HG03139 (cell line): ENCODE results near the gene CALY.
"Not testable (repeated sequence)": the region's sequence is repeated elsewhere in the genome, so short reads cannot be mapped to it uniquely, and the experiment has no call there.

ENCODE experiments used
- ATAC-seq: cut with Tn5 transposase; IDR thresholded peaks from one replicate; pipeline ENCODE4 v1.9.1; 2021; ENCODE audit not compliant: unreplicated experiment

Gene CALY, protein sequence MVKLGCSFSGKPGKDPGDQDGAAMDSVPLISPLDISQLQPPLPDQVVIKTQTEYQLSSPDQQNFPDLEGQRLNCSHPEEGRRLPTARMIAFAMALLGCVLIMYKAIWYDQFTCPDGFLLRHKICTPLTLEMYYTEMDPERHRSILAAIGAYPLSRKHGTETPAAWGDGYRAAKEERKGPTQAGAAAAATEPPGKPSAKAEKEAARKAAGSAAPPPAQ

DNA sequence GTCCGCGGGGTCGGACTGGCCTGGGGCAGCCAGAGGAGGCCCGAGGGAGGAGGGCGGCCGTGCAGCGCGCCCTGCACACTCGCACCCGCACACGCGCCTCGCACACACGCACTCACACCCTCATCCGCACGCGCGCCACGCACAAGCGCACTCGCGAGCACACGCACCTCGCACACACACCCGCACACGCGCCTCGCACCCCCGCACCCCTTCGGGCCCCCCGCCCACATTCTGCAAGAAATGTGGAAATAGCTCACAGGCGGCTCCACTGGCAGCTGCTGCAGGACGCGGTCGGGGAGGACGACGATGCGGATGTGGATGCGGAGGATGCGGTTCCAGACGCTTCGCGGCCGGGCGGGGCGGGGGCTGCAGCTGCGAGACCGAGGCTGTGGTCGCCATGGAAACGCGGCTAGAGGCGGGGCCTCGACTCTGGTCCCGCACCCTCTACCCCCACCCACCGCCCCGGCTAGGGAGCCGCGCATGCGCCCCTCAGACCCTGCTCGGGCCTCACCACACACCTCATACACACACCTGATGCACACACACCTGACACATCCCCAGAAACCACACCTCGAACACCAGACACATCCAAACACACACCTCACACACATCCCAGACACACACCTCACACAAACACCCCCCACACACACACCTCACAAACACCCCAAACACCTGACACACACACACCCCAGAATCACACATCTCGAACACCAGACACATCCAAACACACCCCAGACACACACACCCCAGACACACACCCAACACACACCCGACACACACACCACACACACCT lies at the start of gene CALY:
CALY (minus strand) TSS at position 320 of the 793 bp plus-strand sequence. CDS start 7,907 bp downstream, outside the sequence.
- no peak for ATAC-seq

DNA sequence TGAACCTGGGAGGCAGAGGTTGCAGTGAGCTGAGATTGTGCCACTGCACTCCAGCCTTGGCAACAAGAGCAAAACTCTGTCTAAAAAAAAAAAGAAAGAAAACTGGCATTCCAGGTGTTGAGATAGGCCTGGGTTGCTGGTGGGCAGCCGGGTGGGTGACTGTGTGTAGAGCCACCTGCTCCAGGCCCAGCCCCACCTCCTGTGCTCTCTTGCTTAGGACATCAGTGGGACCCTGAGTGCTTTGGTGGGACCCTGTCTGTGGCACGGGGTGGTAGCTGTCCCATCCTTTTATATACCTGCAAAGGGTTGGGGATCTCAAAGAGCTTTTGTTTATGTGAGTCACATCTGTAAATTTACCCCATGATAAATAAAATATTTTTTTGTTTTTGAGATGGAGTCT lies 48.5 kb upstream of the CALY start:
- ATAC-seq: no peak

DNA sequence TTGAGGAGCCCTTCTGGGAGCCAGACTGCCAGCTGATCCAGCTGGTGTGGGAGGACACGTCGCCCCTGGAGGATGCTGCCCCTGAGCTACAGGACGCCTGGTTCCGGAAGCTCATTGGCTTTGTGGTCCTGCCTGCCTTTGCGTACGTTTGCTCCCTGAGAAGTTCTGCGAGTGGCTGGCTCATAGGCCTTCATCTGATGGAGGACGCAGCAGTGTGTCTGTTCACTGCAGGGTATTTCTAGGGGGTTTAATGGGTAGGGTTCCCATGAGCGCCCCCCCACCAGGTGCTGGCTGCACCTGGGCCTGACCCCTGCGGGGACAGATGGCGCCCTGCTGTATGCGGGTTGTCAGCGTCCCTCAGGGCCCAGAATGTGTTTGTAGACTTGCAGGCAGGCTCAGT lies 47.4 kb upstream of the CALY start:
- ATAC-seq: no peak

DNA sequence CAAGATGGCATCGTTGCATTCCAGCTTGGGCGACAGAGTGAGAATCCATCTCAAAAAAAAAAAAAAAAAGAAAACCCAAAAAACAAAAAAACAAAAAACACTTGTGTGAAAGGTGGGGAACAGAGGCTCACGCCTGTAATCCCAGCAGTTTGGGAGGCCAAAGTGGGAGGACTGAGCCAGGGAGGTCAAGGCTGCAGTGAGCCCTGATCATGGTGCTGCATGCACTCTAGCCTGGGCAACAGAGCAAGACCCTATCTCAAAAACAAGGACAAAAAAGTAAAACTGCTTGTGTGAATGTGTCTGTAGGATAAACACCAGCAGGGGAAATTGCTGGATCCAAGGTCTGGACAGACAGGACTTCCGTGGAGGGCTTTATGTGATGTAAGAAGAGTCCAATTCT lies 46.9 kb upstream of the CALY start:
- no peak for ATAC-seq

DNA sequence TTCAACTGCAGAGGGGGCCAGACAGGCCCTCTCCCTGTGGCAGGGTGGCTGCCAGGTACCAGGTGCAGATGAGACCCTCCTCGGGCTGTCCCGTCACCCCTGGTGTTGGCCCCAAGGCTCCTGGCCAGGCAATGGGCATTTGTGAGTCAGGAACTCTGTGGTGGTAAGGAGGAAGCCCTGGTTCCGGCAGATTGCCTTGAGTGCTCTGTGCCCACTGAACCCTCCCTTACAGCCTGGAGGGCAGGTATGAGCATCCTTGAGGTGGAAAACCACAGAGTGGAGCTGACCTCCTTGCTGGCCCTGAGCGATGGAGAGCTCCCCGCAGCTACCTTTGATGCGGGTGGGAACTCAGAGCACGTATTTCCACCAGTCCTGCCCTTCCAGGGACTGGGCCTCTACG lies 44.3 kb upstream of the CALY start:
- no peak for ATAC-seq

DNA sequence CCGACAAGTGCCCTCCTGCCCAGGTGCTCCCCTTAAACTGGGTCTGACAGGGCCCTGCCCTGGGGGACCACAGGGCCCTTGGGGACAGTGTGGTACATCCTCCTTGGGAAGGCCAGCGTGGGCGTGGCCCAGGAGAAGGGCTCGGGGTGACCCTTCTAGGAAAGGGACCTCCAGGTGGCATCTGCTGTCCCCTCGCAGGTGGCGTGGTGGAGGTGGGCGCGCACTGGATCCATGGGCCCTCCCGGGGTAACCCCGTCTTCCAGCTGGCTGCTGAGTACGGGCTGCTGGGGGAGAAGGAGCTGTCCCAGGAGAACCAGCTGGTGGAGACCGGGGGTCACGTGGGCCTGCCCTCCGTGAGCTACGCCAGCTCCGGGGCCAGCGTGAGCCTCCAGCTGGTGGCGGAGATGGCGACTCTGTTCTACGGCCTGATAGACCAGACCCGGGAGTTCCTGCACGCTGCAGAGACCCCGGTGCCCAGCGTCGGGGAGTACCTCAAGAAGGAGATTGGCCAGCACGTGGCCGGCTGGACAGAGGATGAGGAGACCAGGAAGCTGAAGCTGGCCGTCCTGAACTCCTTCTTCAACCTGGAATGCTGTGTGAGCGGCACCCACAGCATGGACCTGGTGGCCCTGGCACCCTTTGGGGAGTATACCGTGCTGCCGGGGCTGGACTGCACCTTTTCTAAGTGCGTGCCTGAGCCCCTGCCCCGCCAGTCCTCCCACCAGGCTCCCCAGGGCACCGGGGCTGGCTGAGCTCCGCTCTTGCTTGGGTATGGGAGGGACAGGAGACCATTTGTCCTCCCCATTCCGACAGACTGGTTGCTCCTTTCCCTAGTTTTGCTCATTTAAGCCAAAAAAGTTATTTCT lies 43.3 kb upstream of the CALY start:
- no peak for ATAC-seq

DNA sequence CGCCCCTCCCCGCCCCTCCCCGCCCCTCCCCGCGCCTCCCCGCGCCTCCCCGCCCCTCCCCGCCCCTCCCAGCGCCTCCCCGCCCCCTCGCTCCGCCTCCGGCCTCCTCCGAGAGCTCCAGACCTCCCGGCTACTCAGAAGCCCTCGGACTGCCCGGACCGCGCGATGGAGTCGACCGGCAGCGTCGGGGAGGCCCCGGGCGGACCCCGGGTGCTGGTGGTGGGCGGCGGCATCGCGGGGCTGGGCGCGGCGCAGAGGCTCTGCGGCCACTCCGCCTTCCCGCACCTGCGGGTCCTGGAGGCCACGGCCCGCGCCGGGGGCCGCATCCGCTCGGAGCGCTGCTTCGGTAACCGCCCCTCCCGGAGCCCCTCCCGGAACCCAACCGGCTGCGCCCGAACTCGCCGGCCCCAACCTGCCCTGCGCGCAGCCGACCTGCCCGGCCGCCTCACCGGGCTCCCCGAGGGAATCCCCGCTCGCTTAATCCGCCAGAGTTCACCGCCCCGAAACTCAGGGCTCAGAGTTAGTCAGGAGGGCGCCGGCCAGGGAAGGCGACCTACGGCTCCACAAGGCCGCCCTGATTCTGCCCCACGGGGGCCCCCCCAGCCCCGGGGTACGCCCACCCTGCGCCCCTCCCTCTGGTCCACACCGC lies 42.6 kb upstream of the CALY start, which contains the start of gene PAOX:
PAOX (plus strand) TSS at position 111 of the 649 bp plus-strand sequence; CDS start at position 166, 55 bp downstream.
- peak; percentile 43 for ATAC-seq

DNA sequence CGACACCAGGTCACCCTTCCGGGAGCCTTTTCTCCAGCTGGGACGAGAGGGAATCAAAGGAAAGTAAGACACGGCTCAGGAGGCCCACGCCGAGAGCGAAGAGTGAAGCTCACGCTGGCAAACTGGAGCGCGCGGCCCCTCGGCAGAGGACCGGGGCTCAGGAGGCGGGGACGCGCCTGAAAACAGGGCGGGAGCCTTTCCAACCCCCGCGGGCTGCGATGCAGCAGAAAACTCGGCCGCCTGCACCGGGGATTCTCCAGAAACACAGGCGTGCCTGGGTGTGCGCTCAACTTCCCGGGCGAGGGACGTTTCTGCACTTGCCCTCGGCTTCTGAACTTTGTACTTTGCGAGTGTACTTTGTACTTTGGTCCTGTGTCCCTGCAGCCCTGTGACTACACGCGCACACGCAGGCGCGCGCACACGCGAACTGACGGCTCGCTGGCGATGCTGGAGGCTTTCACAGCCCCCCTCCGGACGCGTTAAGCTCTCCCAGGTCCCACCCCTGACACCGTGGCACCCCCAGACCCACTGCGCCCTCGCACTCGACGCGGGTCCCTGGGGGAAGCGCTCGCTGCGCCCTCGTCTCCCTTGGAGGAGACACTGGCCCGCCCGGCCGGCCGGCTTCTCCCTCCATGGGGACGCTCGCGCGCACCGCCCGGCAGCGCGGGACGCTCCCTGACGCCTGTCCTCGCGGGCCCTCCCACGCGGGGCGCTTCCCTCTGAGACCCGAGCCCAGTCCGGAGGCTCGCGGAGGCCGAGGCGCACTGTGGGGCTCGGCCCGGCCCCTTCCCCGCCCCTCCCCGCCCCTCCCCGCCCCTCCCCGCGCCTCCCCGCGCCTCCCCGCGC lies 41.8 kb upstream of the CALY start:
- peak; percentile 30 for ATAC-seq

DNA sequence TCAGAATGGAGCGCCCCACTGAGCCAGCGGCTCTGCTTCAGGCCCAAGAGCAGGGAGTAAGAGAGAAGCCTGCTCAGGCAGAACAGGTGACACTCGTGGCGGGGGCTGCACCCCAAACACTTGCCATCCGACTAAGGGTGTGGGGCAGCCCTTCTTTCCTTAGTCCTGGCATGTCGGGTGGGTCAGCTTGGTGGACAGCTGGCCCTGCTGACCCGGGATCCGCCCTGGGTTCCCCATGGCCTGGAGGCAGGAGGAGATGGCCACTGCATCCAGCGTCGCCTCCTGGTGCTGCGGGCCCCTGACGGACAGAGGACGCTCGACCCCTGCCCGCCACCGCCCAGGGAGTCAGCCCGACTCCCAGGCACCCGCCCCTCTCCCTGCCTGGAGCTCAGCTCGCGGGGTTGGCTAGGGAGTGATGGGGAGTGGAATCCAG lies 41.1 kb upstream of the CALY start:
- ATAC-seq: no peak

DNA sequence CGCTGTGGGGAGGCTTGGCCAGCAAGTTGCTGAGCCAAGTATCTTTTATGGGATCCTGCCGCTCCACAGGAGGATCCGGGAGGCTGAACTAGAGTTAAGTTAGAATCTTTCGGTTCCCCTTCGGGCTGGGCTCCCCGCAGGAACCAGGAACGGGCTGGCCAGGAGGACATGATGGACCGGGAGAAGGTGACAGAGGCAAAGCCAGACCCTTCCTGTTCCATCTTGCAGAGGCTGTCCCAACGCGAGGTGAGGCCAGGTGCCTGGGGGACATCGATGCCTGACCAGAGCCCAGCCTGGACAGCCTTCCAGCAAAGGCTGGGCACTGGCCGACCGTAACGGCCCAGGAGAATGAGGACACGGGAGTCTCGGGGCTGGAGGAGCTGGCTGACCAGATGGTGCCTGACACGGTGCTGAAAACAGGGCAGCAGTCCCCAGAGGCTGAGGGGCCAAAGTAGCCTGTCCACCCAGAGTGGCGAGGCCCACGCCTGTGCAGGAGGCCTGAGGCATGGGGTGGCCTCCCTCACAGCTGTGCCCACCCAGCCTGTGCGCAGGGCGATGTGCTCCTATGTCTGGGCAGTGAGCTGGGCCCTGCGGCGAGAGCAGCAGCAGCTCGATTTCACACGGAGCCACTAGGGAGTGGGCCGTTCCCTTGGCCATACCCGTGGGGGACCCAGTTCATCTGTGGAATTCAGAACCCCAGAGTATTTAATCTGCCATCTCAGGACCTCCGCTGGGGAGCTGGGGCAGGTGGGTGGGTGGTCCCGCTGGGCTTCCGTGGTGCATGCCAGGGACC lies 40.5 kb upstream of the CALY start:
- no peak for ATAC-seq

DNA sequence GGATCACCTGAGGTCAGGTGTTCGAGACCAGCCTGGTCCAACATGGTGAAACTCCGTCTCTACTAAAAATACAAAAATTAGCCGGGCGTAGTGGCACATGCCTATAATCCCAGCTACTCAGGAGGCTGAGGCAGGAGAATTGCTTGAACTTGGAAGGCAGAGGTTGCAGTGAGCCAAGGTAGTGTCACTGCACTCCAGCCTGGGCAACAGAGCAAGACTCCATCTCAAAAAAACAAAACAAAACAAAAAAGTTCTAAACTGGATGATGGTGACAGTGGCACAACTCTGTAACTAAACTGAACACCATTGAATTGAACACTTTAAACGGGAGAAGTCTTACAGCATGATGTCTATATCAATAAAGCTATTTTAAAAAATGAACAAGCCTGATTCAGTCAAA lies 39.5 kb upstream of the CALY start:
- ATAC-seq: not testable (repeated sequence)

DNA sequence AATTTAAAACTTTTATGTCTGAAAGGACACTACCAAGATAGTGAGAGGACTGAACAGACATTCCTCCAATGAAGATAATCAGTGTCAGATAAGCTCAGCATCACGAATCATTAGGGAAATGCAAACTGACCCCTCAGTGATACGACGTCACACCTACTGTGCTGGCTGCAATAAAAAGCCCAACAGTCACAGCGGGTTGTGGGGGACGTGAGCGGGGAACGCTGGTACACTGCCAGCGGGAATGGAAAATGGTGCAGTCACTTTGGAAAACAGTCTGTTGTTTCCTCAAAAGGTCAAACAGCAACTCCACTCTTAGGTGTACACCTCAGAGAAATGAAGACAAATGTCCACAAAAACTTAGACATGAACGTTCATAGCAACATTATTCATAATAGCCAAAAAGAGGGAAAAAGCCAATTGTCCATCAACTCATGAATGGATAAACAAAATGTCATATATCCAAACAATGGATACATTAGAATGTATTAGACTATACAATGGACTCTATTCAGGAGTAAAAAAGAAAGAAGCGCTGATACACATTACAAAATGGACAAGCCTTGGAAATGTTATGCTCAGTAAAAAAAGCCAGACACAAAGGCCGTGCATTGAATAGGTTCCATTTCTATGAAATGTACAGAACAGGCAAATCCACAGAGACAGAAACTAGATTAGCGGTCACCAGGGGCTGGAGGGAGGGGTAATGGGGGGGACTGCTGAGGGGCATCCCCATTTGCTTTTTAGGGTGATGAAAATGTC lies 38.8 kb upstream of the CALY start:
- no peak for ATAC-seq

DNA sequence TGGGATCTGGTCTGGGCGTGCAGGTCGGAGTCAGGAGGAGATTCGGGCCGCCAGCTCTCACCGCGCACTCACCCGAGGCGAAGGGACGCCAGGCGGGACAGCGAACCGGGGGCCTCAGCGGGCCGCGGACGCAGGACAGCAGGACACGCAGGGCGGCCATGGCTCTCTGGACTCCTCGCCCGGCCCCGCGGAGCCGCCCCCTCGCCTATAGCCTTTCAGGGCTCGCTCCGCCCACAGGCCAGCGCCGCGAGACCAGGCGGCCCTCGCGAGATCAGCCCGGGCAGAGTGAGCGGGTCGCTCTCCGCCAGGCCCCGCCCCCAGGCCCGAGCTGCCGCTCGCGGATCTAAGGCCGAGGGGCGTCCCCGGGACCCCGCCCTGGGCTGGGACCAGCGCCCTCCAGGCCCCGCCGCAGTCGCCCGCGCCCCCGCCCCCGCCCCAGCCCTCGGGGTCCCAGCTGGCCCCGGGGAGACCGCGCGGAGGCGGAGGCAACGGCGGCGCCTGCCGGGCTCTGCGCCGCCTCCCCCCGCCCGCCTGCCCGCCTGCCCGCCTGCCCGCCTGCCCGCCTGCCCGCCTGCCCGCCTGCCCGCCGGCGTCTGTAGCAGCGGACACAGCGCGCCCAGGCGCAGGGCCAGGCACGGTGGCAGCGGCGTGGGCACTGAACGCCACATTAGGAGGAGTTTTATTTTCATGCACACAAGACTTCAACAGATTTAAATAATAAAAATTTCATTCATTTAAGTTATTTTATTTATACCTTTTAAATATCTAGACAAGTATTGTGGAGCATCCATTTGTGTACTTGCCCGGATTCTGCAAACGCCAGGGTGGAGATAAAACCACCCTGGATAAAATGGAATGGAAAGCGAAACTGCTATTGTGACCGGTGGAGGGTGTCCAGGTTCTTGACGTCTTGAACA lies 36.7 kb upstream of the CALY start, which contains the start of gene ECHS1:
ECHS1 (minus strand) TSS at position 181 of the 917 bp plus-strand sequence; CDS start at position 160, 21 bp downstream.
- peak; percentile 92 for ATAC-seq

DNA sequence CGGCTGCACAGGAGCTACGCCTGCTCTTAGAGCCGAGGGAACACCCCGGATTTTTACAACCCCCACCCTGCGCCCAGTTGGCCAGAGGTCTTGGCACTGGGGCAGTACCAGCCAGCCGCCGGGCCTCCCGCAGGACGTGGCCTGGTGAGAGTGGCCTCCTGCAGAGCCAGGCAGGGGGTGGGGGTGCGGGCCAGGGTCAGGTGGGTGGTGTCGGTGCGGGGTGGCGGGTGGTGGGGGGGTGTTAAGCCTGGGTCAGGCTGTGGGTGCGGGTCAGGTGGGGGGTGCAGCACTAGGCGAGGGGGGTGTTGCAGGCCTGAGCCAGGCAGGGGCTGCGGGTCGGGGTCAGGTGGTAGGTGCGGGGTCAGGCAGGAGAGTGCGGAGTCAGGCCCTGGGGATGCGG lies 35.8 kb upstream of the CALY start:
- ATAC-seq: no peak

DNA sequence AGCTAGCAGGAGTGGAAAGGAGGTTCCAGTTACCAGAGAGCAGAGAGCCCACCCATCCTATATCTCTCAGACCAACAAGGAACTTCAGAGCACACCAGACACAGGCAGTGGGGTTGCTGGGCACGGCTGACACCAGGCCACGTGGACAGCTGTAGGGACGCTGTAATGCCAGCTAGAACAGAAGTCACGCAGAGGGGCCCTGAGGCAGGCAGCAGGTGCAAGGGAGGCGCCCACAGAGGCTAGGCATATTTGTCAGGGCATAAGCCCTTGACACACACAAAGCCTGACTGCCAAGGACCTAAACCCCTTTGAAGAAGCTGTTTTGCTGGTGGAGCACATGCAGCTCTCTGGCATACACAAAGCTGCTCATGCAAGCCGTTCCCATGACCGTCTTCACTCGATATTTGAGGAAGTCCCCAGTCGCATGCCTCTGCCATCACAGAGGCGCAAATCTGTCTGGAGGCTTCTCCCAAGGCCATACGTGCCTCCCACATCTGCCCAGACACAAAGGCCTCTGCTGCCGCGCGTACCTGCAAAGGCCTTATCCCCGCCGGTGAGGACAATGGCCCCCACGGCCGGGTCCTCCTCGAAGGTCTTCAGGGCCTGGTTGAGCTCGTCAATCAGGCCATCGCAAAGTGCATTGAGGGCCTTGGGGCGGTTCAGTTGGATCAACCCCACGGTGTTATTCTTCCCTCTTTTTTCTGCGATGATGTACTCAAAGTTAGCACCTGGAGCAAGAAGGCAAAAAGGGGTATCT lies 33.5 kb upstream of the CALY start:
- no peak for ATAC-seq

DNA sequence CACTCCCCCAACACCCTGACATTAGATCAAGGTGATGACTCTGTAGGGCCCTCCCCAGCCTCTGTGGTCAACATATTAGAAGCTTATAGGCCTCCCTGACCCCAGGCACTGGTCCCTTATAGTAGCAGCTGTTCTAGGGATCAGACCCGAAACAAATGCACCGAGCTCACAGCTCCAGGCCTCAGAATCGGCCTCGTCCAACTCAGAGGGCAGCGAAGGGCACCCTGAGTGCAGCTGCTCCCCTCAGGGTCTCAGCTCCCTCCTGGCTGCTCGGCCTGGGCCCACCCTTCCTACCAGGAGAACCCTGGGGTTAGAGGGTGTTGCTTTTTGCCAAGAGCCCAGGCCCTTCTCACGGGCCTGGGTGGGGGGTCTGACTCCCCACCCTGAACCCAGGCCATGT lies 31.5 kb upstream of the CALY start:
- ATAC-seq: no peak

DNA sequence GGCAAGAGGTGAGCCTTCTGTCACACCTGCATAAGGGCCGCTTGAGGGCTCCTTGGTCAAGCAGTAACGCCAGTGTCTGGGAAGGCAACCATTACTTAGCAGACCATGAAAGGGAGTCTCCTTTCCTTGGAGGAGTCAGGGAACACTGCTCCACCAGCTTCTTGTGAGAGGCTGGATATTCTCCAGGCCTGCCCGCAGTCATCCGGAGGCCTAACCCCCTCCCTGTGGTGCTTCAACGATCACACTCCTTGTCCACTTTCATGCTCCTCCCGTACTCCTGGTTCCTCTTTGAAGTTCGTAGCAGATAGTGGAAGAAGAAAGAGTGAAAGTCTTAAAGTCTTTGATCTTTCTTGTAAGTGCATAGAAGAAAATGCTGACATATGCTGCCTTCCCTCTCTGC lies 30.8 kb upstream of the CALY start:
- ATAC-seq: not testable (repeated sequence)
